HG02759 (cell line): ENCODE measurements around the gene SCD.

Source experiments
- ATAC-seq: cut with Tn5 transposase; IDR thresholded peaks from one replicate; pipeline ENCODE4 v1.9.1; 2021; ENCODE audit warnings: mild to moderate bottlenecking, moderate library complexity; ENCODE audit not compliant: unreplicated experiment

Gene SCD

GRCh38 chr10:100391163-100392002 lies 44.4 kb downstream of the SCD start:
- no peak for ATAC-seq

- no peak for ATAC-seq
Observed at GRCh38 chr10:100392686-100393003, 45.6 kb downstream of the SCD start.

GRCh38 chr10:100395626-100396025 lies 48.6 kb downstream of the SCD start:
- no peak for ATAC-seq

GRCh38 chr10:100396605-100397004 lies 49.6 kb downstream of the SCD start:
- ATAC-seq = no peak

- no peak for ATAC-seq
Observed at GRCh38 chr10:100401631-100402328, 54.7 kb downstream of the SCD start.

- ATAC-seq = no peak
Observed at GRCh38 chr10:100403734-100404133, 56.7 kb downstream of the SCD start.

- no peak for ATAC-seq
Observed at GRCh38 chr10:100413173-100413572, 66.1 kb downstream of the SCD start.
